GM19035 (cell line): Measurements from ENCODE around the gene AMER2.
A peak's percentile ranks its signal among the peaks of the same experiment; 100 is the strongest.

Experiments used
- ATAC-seq: cut with Tn5 transposase; IDR thresholded peaks from one replicate; pipeline ENCODE4 v1.9.1; 2021; ENCODE audit not compliant: unreplicated experiment

AMER2 gene

DNA sequence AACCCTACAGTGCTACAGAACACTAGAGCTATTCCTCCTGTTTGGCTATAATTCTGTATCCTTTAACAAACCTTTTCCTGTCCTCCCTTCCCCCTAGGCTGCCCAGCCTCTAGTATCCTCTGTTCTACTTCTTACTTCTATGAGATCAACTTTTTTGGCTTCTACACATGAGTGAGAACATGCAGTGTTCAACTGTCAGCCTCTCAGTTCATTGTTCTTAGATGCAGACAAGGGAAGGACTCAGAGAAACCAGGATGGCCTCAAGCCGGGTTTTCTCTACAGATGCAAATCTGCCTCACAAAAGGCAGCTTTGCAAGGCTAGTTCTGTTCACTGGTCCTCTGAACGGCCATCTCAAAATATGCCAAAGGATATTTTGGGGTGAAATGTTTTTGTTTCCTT, 18.4 kb downstream of the AMER2 start:
- ATAC-seq, result no peak

DNA sequence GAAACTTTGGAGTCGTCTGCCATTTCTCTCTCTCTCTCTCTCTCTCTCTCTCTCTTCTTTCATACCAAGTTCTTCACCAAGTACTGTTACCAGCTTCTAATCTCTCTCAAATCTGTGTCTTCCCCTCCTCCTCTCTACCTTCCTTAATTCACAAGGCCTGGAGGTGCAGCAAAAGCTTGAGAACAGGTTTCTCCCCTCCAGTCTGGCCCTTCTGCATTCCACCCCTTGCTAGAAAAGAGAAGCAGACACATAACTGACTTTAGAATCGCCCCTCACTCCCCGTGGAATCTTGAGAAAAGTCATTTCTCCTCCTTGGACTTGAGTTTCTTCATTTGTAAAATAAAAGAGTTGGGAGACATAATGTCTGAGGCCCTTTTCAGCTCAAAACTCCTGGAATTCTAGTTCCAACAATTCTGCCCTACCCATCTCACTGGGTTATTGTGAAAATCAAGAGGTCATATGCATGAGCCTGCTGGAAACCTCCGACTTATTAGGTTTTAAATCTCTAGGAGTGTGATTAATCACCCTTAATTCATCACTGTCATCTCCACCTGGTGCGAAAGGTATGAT, 20.4 kb downstream of the AMER2 start:
- no peak for ATAC-seq

DNA sequence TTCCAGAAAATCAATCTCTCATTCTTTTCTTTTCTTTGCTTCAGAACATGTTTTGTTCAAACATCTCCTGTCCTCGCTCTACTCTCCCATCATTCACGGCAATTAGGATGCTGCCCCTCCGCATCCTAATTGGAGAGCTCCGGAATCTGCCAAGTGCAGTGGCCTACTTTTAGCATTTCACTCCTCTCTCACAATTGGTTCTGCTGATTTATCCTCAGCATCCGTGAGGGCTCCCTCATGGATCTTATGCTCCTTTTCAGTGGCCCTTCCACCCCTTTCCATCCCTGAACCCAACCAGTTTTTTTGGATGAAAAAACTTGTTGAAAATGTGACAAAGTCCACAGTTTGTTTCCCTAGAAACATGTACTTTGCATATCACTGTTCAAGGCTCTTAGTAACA, 22.4 kb downstream of the AMER2 start:
- no peak for ATAC-seq

DNA sequence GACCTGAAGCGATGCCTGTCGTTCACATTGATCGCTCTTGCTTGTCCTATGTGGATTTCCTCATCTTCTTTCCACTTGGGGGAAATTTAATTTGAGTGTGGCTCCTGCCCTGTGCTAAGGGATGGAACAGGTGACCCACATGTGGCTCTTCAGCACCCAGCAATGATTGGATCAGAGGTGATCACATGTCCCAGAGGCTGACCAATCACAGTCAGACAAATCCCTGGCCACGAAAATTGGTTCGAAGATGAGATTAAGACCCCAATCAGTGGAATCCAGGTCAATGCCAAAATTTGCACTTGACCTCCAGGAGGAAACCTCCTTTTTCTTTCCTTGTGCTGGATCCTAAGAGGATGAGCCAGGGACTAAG, 23.7 kb downstream of the AMER2 start:
- no peak for ATAC-seq

DNA sequence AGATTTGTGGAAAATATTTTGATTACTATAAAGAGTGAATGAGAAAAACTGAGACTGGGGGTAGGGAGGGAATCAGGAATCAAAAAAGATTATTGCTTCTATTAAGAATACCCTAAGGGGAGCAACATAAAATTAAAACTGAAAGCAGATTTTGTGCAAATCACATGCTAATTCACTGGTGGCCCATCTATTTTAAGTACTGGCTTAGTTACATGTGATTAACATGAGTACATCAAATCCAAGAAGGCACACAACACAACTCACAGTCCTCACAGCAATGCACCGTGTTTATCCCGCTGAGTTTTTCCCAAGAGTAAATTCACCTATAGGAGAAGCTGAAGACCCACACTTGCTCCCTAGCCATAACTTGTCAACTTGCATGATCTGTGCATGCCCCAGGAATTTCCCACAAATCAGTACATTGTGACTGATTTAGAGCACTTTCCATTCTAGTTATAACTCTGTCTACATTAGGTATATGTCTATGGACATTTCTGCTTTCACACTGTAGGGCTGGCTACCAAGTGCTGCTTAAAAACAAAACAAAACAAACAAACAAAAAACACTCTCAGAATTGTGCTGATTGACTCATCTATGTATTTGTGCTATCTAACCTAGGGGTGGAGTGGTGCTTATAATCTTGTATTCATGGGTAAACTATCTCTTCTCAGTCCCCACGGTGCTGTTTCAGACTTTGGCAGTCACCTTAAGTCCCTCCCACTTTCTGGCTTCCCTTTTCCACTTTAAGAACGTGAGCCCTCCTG, 24.3 kb downstream of the AMER2 start:
- peak; percentile 87 for ATAC-seq

DNA sequence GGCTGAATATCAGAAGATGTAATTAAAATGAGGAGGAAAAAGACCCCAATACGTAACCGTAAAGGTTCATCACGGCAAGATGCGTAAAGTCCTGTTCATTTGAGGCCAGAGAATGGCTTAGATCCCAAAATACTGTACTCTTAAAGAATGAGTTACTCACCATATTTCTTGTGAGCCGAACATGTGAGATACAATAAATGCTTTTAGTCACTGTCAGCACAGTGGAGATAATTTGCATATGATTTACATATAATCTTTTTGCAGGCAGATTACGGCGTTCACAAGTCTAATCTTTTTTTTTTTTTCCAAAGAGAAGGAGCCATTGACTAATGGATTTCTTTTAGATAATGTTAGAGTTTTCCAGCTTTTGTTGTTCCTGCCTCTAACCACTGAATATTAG, 28.4 kb downstream of the AMER2 start:
- ATAC-seq, result no peak

DNA sequence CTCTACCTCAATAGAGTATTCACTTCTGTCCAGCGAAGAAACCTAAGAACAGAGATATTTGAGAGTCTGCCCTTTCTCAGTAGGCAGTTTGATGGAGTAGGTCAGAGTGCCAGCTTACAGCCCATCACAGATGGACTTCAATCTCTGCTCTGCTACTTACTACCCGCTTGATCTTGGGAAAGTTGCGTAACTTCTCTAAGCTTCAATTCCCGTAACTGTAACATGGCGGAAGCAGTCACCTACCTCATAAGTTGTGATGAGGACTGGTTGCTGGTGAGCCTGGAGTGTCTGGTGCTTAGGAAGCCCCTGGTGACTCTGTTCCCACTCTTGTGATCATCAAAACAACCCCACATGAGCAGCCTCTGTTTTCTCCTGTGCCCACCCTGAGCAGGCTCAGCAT, 31.0 kb downstream of the AMER2 start:
- no peak for ATAC-seq

DNA sequence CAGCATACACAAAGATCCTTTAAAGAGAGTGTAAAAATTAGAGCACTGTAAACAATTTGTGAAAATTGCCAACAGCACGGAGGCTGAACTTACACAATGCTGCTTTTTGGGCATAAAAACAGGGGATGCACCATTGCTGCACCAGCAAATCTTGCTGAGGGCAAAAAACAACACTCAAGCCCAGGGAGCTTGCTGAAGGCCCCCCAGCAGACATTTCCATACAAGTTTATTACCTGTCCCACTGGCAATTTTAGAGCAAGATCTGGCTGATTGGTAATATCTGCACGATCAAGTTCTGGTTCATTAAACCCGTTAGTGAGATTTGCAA, 34.3 kb downstream of the AMER2 start:
- no peak for ATAC-seq

DNA sequence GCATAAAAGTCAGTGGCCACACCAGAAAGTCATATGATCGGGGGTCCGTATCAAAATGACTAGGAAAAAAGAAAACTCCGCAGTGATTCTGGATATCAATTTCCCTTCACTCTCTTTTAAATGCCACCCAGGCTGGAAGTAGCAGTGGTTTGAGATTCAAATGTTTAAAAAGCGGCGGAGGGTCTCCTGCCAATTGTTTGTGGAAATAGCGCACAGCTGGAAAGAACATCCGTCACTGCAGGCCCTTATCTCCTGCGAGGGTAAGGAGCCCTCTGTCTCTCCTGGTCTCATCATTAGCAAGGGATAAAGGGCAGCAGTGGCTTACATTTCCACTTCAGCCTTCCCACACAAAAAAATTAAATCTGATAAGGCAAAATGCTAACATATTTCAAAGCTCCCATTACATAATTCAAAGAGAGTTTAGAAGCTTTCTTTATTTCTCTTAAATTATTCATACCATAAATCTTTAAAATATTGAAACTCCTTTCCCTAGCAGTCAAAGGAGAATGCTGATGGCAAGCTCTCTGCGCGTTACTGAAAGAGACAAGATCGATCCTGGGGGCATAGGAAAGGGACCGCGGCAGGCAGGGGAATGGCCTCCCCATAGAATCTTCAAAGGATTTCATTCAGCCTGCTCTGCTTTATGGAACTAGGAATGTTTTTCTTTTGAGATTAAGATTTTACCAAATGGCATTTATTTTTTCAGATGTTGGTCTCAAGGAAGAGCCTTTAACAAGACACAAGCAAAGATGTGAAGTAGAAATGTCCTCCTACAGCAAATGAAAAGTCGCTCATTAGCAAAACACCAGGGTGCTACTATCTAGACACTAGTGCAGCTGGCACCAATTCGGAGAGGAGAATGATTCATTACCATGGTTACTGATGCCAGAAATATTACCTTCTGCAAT, 35.0 kb downstream of the AMER2 start:
- ATAC-seq, result no peak

DNA sequence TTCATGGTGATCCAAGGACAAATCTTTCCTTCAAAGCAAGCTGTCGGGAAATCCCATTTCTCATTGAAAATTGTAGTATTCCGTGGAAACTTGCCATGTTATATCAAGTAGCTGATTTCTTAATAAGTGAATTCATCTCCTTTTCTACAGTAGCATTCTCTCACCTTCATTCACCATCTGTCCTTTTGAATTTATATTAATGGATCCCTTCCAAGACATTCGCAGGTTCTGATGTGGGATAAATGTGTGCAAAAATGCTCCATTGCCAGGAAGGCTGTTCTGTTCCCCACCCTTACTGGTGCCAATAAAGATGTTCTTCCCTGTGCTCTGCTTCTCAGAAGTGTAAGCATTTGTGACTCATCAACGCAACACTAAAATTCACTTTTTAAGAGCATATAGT, 36.2 kb downstream of the AMER2 start:
- no peak for ATAC-seq

DNA sequence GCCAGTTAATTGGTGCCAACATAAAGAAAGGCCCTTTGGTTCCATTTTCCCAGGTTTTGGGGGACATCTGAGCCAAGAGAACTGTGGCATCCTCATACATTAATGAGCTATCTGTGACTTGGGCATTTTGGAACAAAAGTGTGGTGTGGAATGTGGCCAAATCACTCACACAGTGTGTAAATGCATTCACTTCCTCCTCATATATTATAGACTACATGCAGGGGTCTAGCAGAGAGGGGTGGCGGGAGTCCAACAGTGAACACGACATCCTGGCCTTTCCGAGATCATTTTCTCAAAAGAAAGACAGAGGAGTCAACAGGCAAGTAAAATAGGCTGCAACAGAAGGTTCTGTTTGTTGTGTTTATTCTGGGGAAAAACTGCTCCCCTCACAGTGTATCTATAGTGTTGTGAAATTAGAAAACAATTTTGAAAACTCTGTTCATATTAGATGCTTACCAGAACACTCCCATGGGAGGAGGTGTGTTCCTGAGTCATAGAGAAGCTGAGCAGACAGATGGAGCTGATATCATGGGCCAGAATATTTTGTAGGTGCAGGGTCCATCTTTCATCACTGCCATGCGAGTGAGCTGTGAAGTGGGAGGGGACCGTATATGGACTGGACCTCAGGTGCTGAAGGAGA, 39.2 kb downstream of the AMER2 start:
- no peak for ATAC-seq

DNA sequence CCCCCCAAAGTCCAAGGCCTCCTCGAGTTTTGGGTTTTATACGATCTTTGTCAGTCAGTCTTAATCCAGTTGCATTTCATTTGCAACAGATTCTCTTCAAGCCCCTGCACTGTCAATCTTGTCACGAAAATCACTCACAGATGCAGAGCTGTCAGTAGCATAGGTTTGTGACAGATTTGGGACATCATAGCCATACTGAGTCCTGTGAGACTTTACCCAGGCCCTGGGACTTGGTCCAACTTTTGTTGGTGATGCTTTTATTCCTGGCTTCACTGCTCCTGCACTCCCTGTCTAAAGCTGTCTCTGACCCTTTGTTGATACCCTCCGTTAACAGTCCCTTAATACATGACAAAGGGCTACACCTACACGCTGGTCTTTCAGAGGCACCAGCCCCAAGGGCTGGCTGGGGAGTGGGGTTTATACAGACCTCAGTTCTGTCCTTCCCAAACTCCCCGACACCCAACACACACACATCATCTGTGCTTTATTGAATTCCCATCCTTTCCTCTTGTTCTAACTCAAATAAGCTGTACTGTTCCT, 40.1 kb downstream of the AMER2 start:
- ATAC-seq, result no peak

DNA sequence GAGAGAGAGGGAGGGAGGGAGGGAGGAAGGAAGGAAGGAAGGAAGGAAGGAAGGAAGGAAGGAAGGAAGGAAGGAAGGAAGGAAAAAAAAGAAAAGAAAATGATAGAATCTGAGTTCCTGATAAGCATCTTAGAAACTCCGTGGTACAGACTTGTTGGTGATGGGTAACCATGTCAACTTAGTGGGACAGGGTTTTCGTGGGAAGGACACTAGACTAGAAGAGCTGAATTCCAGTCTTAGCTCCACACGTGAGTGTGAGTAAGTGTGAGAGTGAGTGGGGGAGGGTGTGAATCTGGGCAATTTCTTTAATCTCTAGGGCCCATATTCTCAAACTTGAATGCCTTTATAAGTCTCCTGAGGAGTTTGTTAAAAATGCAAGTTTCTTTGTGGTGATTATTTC, 41.1 kb downstream of the AMER2 start:
- no peak for ATAC-seq

DNA sequence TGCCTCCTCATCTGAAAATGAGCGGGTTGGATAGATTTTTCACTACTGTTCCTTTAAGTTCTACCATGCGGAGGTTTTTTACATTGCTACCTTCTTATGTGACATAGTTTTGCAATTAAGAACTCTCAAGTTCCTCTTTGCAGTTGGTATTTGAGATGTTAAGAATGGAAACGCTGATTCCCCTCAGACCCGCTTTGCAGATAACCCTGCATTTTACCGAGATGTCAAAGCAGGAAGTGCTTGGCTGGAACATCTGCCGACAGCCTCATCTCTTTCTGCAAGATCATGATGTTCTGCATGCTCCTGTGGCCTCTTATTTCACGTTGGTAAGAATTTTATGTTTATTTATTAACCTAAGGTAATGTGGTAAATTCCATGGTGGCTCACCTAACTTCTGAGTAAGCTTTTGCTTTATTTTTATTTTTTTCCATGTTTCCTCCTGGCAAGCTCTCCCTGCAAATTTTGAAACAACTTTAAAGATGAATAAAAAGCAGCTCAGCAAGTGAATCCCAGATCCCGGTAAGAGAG, 53.6 kb downstream of the AMER2 start:
- ATAC-seq, result no peak

DNA sequence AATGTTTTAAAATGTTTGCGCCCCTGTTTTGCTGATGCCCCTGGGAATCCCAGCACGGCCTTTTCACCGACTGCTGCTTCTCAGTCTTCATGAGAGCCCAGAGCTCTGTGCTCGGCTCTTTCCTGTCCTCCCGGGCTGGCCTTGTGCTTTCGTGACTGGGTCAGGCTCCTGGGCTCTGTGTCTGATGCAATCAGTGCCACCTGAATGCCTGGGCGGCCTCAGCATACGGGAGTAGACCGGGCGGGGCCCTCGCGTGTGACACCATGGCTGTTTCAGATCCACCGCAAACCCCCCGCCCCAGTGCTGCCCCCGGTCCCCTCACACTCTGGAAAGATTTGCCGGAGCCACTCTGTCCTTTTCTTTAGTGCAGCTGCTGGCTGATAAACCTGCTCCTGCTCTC, 54.8 kb downstream of the AMER2 start:
- no peak for ATAC-seq

DNA sequence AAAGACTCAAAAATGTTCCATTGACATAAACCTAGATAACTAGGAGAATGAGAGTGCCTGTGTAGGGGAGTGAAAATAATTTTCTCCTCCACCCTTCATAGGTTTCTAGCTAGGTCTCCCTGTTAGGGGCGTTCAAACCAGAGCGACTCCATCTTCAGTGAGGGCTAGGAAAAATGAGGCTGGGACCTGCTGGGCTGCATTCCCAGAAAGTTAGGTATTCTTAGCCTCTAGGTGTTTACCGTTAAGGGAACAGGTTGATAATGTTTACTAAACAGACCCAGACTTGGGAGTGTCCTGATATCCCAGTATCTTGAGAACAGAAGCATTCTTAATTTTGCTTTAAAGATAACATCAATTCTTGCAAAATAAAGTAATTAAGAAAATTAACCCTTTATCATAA, 56.0 kb downstream of the AMER2 start:
- no peak for ATAC-seq

DNA sequence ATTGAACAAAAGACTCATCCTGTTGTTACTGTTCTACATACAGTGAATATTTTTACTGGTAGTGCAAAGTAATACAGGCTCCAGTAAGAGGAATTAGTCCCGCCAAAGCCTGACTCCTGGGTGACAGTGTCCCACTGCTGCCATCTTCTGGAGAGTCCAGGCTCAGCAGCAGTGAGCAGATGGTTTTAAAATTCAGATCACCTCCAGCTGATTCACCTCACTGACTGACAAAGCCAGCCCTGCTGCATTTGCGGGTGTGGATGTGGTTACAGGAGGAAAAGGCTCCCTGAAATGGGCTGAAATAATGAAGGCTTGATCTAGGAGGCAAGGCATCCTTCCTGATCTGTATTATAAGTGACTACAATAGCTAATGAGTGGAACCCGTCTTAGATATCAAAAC, 57.9 kb downstream of the AMER2 start:
- ATAC-seq, result peak; percentile 83

DNA sequence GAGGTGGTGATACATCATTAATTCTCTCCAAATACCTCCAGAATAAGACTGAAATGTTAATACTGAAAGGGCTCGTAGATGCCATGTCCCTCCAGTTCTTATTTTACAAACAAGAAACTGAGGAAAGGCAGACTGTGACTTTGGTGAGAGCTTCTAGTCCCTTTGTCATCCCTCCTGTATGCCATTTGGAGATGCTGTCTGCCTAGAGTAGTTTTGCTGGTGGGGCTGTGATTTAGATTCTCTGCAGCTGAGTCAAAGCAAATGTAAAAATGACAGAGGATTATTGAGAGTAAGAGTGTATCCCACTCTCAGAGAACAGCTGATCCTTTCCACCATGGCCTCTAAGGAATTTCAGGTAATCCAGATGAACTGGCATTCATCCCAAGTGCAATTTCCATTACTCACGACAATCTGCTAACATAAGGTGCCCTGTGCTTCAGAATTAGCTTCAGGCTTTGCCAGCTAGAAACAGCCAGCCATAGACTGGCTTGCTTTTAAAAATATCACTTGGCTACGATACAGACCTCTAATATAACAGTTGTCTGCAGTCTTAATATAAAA, 59.3 kb downstream of the AMER2 start:
- ATAC-seq, result no peak
